Colonic mucosa (tissue), 4 donors: Measurements from ENCODE around the gene SLC23A3. TPM values are rescaled to one million over a fixed set of nuclear protein-coding genes. Genes with fewer than 3 reads are reported as not detected.

Source experiments
- DNase-seq: peaks from one replicate; pipeline ENCODE4 v3.0.0-alpha.2; 2020
- H3K27ac ChIP-seq: fragments of 200-600 bp; one replicate; pipeline ENCODE4 v1.8.0; 2021
- H3K27me3 ChIP-seq: fragments of 200-600 bp; one replicate; pipeline ENCODE4 v1.8.0; 2021
- H3K36me3 ChIP-seq: fragments of 200-600 bp; one replicate; pipeline ENCODE4 v1.8.0; 2021
- H3K4me1 ChIP-seq: fragments of 200-600 bp; one replicate; pipeline ENCODE4 v1.8.0; 2021; ENCODE audit warnings: mild to moderate bottlenecking
- H3K4me3 ChIP-seq: fragments of 200-600 bp; one replicate; pipeline ENCODE4 v1.8.0; 2021
- H3K9ac ChIP-seq, 2 donors: one replicate each; pipeline ENCODE4 v1.7.0; 2013; ENCODE audit warnings: control low read depth in 2 of 2, low read depth in 2 of 2, low read length in 2 of 2
- H3K9me3 ChIP-seq: fragments of 200-600 bp; one replicate; pipeline ENCODE4 v1.8.0; 2021
- intact Hi-C: fragments of 100-400 bp; cut with DNase I; formaldehyde crosslinking; loops from one replicate; pipeline ENCODE4 v1.14.1; 2022
- total RNA-seq, 2 donors: library from RNA; stranded (reverse); fragmentation: NEBNext Ultra II Directional in 1 of 2; extraction: Animal tissue kit (Norgen Biotek cat#: 25700) in 1 of 2; gene quantifications; one replicate each; pipeline ENCODE4 v1.2.1, GENCODE V29; 2021
- TF ChIP-seq, protein P1 (sequence below): fragments of 200-600 bp; IDR thresholded peaks from one replicate; pipeline ENCODE4 v1.8.0; 2022; ENCODE audit warnings: antibody characterized with exemption, mild to moderate bottlenecking
- donor health status: healthy.
- donor health status: DM: no; HTN: no; CAD: no.
- donor health status: DM: no; HTN: no; CAD: no.

Gene SLC23A3
- total RNA-seq, 2 donors from 2014 or later, result 4.7 to 13.8 TPM

DNA sequence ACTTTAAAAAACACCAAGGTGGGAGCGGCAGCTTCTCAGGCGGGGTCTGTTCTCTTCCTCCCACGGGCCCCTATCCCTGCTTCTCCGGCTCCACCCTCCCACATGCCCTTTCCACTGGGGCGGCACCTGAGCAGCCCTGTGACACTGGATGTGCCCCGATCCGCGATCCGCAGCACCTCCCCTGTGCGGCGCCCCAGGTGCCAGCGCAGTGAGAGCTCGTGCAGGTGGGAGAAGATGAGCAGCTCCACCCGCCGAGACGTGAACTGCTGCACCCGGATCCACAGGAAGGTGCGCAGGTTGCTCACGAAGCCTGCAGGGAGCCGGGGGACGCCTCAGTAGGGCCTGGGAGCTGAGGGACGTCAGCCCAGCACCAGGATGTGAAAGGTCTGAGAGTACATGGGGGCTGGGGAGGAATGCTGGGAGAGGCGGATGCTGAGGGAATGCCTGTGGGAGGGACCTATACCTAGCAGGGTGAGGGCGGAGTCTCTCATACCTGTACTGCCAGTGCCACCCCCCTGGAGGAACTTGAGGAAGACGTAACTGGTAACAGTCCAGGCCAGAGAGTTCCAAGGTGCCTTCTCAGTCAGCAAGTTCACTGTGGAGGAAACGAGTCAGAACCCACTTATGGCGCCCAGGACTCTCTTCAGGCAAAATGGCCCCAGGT lies 46.2 kb upstream of the SLC23A3 start:
- no peak overlapping the region for H3K4me3 ChIP-seq

DNA sequence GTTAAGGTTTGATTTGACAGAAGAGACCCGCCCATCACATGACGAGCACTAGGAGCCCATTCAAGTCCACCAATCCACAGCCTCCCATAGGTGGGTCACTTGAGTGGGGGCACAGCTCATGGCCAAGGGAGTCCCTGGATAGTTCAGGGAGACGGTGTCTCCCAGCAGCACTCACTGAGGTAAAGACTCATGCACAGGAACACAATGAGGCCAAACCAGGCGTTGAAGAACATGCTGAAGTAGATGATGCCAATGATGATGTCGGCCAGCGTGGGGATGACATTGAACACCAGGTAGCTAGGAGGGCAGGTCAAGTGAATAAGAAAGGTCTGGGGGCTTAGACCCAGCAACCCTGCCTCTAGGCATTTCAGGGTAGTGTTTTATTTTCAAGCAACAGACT lies 45.0 kb upstream of the SLC23A3 start:
- intact Hi-C loops, result loop anchor here (5.0 kb wide), 1 partner anchor 42 kb away; the partner anchor contains the start of gene SLC23A3
- Histone ChIP-seq H3K27ac (no peak overlapping the region), H3K27me3 (no peaks in the 10 kb centered on the region), H3K9me3 (no peaks in the 10 kb centered on the region), H3K4me3 (no peak overlapping the region), H3K9ac (no peak overlapping the region), H3K4me1 (peaks cover 6% of the 10 kb centered on the region), H3K36me3 (no peaks in the 10 kb centered on the region)
- TF ChIP-seq, protein P1, sequence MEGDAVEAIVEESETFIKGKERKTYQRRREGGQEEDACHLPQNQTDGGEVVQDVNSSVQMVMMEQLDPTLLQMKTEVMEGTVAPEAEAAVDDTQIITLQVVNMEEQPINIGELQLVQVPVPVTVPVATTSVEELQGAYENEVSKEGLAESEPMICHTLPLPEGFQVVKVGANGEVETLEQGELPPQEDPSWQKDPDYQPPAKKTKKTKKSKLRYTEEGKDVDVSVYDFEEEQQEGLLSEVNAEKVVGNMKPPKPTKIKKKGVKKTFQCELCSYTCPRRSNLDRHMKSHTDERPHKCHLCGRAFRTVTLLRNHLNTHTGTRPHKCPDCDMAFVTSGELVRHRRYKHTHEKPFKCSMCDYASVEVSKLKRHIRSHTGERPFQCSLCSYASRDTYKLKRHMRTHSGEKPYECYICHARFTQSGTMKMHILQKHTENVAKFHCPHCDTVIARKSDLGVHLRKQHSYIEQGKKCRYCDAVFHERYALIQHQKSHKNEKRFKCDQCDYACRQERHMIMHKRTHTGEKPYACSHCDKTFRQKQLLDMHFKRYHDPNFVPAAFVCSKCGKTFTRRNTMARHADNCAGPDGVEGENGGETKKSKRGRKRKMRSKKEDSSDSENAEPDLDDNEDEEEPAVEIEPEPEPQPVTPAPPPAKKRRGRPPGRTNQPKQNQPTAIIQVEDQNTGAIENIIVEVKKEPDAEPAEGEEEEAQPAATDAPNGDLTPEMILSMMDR, result no peak
- DNase-seq, result no peak

More for the DNA sequence above, 46.2 kb upstream of the SLC23A3 start:
- Histone ChIP-seq H3K27ac (no peak overlapping the region), H3K36me3 (no peaks in the 10 kb centered on the region), H3K27me3 (no peaks in the 10 kb centered on the region), H3K9me3 (no peaks in the 10 kb centered on the region), H3K4me1 (peaks cover 6% of the 10 kb centered on the region), H3K9ac (no peak overlapping the region)
- TF ChIP-seq, protein P1, result no peak
- DNase-seq, result no peak
- intact Hi-C loops, result loop anchor here (5.0 kb wide), 1 partner anchor 44 kb away; the partner anchor contains the start of gene SLC23A3

DNA sequence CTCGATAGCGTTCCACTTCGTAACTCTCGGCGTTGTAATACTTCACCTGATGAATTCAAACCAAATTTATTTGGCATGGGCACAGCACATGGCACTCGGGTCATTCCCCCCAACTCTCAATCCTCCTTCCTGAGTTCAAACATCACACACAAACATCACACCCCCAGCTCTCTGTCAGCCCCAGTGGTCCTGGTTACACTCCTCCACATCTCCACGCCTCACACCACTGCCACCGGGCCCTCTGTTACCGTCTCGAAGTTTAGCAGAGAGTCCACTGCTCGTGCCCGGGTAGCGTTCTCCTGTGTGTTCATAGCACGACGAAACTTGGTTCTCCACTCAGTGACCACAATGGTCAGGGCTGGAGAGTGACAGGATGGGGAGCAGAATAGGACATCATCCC lies 44.3 kb upstream of the SLC23A3 start:
- Histone ChIP-seq H3K36me3 (no peaks in the 10 kb centered on the region), H3K9me3 (no peaks in the 10 kb centered on the region), H3K27ac (no peak overlapping the region), H3K4me3 (no peak overlapping the region), H3K9ac (no peak overlapping the region), H3K27me3 (no peaks in the 10 kb centered on the region), H3K4me1 (peaks cover 2% of the 10 kb centered on the region)
- no peak for DNase-seq
- TF ChIP-seq, protein P1, result no peak
- intact Hi-C loops, result no loop called here

DNA sequence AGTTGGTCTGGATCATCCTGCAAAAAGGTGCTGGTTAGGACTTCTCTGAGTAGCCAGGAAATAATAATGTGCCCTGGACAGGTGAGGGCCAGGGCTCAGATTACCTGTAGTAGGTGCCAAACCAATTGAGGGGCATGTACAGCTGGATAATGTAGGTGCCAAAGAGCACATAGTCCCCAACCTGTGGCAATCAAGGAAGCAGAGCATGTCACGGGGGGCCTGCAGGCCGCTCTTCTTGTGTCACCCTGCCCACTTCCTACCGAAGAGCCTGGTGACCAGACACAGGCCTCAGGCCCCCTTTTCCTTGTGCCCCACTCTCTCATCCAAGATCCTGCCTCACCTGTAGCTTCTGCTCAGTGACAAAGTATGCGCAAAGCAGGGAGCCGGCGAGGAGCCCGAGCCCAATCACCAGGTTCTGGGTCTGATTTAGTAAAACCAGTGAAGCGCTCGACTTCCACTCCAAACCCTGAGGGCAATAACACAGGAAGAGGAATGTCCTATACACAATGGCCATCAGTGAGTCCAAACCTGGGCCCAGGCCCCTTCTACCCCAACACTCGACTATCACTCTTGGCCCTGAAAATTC lies 43.8 kb upstream of the SLC23A3 start:
- TF ChIP-seq, protein P1, result no peak
- Histone ChIP-seq H3K27ac (no peak overlapping the region), H3K4me1 (no peaks in the 10 kb centered on the region), H3K27me3 (no peaks in the 10 kb centered on the region), H3K36me3 (no peaks in the 10 kb centered on the region), H3K9ac (no peak overlapping the region), H3K4me3 (no peak overlapping the region), H3K9me3 (no peaks in the 10 kb centered on the region)
- intact Hi-C loops, result no loop called here
- no peak for DNase-seq

DNA sequence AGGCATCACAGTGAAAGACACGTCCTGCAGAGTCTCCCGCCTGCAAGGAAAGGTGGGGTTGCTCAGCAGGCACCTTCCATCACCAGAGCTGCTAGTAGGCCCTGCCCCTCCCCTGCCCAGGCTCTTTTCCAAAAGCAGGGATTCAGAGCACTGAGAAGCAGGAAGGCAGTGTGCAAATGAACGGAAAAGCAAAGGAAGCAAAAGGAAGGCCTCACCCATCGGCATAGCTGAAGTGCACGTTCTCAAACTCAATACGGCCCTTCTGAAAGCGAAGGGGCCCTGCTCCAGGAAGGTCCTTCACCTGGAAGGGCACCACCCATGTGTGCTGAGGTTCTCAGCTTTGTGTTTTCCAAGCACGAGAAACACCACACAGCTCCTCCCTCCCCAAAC lies 43.2 kb upstream of the SLC23A3 start:
- no peak overlapping the region for H3K4me3 ChIP-seq
- TF ChIP-seq, protein P1, result no peak
- H3K4me1 ChIP-seq, result no peaks in the 10 kb centered on the region
- H3K9me3 ChIP-seq, result no peaks in the 10 kb centered on the region
- intact Hi-C loops, result no loop called here
- H3K27me3 ChIP-seq, result no peaks in the 10 kb centered on the region
- DNase-seq, result peak; percentile 17
- H3K27ac ChIP-seq, result no peak overlapping the region
- H3K36me3 ChIP-seq, result no peaks in the 10 kb centered on the region
- H3K9ac ChIP-seq, result no peak overlapping the region
